ENCODE measurements around the gene HMGB2.

HMGB2 gene

GRCh38 chr4:173360587-173361221, 26.5 kb upstream of the HMGB2 start:
- TF ChIP-seq GATA2 (IDR thresholded peaks at IDR 0.05; ENCODE audit: low read depth, low read length) (no peak), GATA3 (IDR thresholded peaks at IDR 0.05; ENCODE audit: low read depth, low read length) (no peak)

- no peak for TF ChIP-seq GATA3 (IDR thresholded peaks at IDR 0.05; ENCODE audit: low read depth, low read length)
- no peak for TF ChIP-seq GATA2 (IDR thresholded peaks at IDR 0.05; ENCODE audit: low read depth, low read length)
These were observed 23.8 kb upstream of the HMGB2 start for GRCh38 chr4:173357939-173358338.

GRCh38 chr4:173347467-173347866, 13.3 kb upstream of the HMGB2 start:
- TF ChIP-seq GATA2 (IDR thresholded peaks at IDR 0.05; ENCODE audit: low read depth, low read length) (no peak), GATA3 (IDR thresholded peaks at IDR 0.05; ENCODE audit: low read depth, low read length) (no peak)

GRCh38 chr4:173346074-173346473, 11.9 kb upstream of the HMGB2 start:
- no peak for TF ChIP-seq GATA2 (IDR thresholded peaks at IDR 0.05; ENCODE audit: low read depth, low read length)
- no peak for TF ChIP-seq GATA3 (IDR thresholded peaks at IDR 0.05; ENCODE audit: low read depth, low read length)

GRCh38 chr4:173345648-173346047, 11.5 kb upstream of the HMGB2 start:
- no peak for TF ChIP-seq GATA3 (IDR thresholded peaks at IDR 0.05; ENCODE audit: low read depth, low read length)
- no peak for TF ChIP-seq GATA2 (IDR thresholded peaks at IDR 0.05; ENCODE audit: low read depth, low read length)

- TF ChIP-seq GATA3 (IDR thresholded peaks at IDR 0.05; ENCODE audit: low read depth, low read length) (no peak), GATA2 (IDR thresholded peaks at IDR 0.05; ENCODE audit: low read depth, low read length) (no peak)
These were observed 9.8 kb upstream of the HMGB2 start for GRCh38 chr4:173343832-173344397.

- TF ChIP-seq GATA2 (IDR thresholded peaks at IDR 0.05; ENCODE audit: low read depth, low read length): no peak
- no peak for TF ChIP-seq GATA3 (IDR thresholded peaks at IDR 0.05; ENCODE audit: low read depth, low read length)
These were observed 3.3 kb upstream of the HMGB2 start for GRCh38 chr4:173337463-173337862.

GRCh38 chr4:173334891-173335752, 964 bp upstream of the HMGB2 start:
- TF ChIP-seq GATA2 (IDR thresholded peaks at IDR 0.05; ENCODE audit: low read depth, low read length) (no peak), GATA3 (IDR thresholded peaks at IDR 0.05; ENCODE audit: low read depth, low read length) (no peak)

- TF ChIP-seq GATA3 (IDR thresholded peaks at IDR 0.05; ENCODE audit: low read depth, low read length) (no peak), GATA2 (IDR thresholded peaks at IDR 0.05; ENCODE audit: low read depth, low read length) (no peak)
These were observed 487 bp downstream of the HMGB2 start for GRCh38 chr4:173333658-173334084.

GRCh38 chr4:173332963-173333657, 1.0 kb downstream of the HMGB2 start:
- no peak for TF ChIP-seq GATA2 (IDR thresholded peaks at IDR 0.05; ENCODE audit: low read depth, low read length)
- no peak for TF ChIP-seq GATA3 (IDR thresholded peaks at IDR 0.05; ENCODE audit: low read depth, low read length)

GRCh38 chr4:173332021-173332487, 2.1 kb downstream of the HMGB2 start:
- TF ChIP-seq GATA3 (IDR thresholded peaks at IDR 0.05; ENCODE audit: low read depth, low read length) (no peak), GATA2 (IDR thresholded peaks at IDR 0.05; ENCODE audit: low read depth, low read length) (no peak)

GRCh38 chr4:173330590-173330989, 3.6 kb downstream of the HMGB2 start:
- TF ChIP-seq GATA3 (IDR thresholded peaks at IDR 0.05; ENCODE audit: low read depth, low read length) (no peak), GATA2 (IDR thresholded peaks at IDR 0.05; ENCODE audit: low read depth, low read length) (no peak)

- no peak for TF ChIP-seq GATA3 (IDR thresholded peaks at IDR 0.05; ENCODE audit: low read depth, low read length)
- no peak for TF ChIP-seq GATA2 (IDR thresholded peaks at IDR 0.05; ENCODE audit: low read depth, low read length)
These were observed 5.8 kb downstream of the HMGB2 start for GRCh38 chr4:173328236-173328901.

Data from SH-SY5Y (cell line).